Skeletal muscle satellite cell (primary cell): ENCODE data around the gene SORCS2.

ENCODE experiments used
- H3K27me3 ChIP-seq: 2 replicates; pipeline ENCODE4 v1.7.0; 2013; ENCODE audit warnings: low read length; ENCODE audit not compliant: control insufficient read depth, insufficient read depth
- H3K36me3 ChIP-seq: 2 replicates; pipeline ENCODE4 v1.7.0; 2013; ENCODE audit warnings: mild to moderate bottlenecking, control low read depth, low read length; ENCODE audit not compliant: insufficient read depth
- H3K4me1 ChIP-seq: 2 replicates; pipeline ENCODE4 v1.7.0; 2013; ENCODE audit warnings: low read length; ENCODE audit not compliant: control insufficient read depth, insufficient read depth
- H3K4me2 ChIP-seq: 2 replicates; pipeline ENCODE4 v1.7.0; 2013; ENCODE audit warnings: mild to moderate bottlenecking, low read length
- H3K4me3 ChIP-seq: 2 replicates; pipeline ENCODE4 v1.7.0; 2013; ENCODE audit warnings: low read length
- H3K9ac ChIP-seq: 2 replicates; pipeline ENCODE4 v1.7.0; 2013; ENCODE audit warnings: mild to moderate bottlenecking, low read depth, low read length, moderate library complexity
- H3K9me3 ChIP-seq: replicated peaks from 2 replicates; pipeline ENCODE4 v1.7.0; 2013; ENCODE audit warnings: mild to moderate bottlenecking, control low read depth, low read length

The SORCS2 gene

DNA sequence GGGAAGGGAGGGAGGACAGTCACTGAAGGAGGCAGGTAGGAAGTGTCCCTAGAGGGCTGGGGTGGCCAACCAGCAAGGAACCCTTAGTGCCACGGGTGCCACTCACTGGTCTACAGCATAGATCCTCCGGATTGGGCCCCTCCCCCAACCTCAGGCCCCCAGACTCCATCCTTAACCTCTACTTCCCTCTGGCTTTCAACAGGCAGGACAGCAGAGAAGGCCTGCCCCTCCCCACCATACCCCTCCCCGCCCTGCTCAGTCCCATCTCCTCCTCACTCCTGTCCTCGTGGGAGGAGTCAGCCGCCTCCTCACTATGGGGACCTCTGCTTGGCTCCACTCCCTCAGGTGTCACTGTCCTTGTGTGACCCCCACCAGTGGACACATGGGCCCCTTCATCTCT, 320.1 kb downstream of the SORCS2 start:
- Histone ChIP-seq H3K9ac (no peak overlapping the region), H3K27me3 (peaks cover 20% of the 10 kb centered on the region)

DNA sequence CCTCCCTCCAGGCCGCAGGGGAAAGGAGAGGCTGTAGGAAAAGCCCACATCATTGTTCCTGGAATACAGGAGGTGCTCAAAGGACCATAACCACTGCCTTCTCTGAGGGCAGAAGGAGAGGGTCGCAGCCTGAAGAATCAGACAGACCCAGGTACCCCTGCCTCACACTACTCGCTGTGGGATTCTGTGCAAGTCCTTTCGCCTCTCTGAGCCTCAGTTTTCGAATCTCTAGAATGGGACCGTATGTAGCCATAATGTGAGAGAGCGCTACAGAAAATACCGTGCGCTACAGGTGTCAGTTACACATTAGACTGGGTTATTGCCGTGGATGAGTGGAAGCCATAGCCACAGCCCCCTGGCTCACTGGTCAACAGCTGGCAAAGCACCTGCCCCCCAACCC, 320.6 kb downstream of the SORCS2 start:
- H3K27me3 ChIP-seq, result peaks cover 25% of the 10 kb centered on the region
- no peaks in the 10 kb centered on the region for H3K36me3 ChIP-seq
- H3K9ac ChIP-seq, result no peak overlapping the region
- H3K4me3 ChIP-seq, result no peak overlapping the region
- H3K4me2 ChIP-seq, result no peak overlapping the region
- H3K9me3 ChIP-seq, result no peaks in the 10 kb centered on the region
- no peaks in the 10 kb centered on the region for H3K4me1 ChIP-seq

More for the DNA sequence above, 320.1 kb downstream of the SORCS2 start:
- Histone ChIP-seq H3K4me2 (no peak overlapping the region), H3K36me3 (no peaks in the 10 kb centered on the region), H3K9me3 (no peaks in the 10 kb centered on the region), H3K4me1 (no peaks in the 10 kb centered on the region), H3K4me3 (no peak overlapping the region)

DNA sequence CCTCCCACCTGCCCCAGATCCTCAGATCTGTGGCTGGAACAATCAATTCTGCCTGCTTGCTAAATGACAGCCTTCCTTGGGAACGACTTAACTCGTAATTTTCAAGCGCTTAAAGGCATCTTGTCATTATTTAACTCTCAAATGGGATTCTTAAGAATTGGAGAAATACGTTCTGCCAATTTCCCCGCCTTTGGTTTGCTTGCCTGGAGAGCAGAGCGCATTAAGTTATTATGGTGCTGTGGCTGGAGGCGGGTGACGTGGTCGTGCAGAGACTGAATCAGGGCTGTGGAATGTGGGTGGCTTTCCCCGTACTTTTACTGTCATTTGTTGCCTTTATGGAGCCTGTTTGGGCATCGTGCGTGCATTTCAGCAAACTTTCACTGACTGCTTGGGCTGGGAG, 321.3 kb downstream of the SORCS2 start:
- Histone ChIP-seq H3K27me3 (peaks cover 33% of the 10 kb centered on the region), H3K4me2 (no peak overlapping the region), H3K36me3 (no peaks in the 10 kb centered on the region), H3K4me1 (no peaks in the 10 kb centered on the region), H3K9me3 (no peaks in the 10 kb centered on the region), H3K9ac (no peak overlapping the region), H3K4me3 (no peak overlapping the region)

DNA sequence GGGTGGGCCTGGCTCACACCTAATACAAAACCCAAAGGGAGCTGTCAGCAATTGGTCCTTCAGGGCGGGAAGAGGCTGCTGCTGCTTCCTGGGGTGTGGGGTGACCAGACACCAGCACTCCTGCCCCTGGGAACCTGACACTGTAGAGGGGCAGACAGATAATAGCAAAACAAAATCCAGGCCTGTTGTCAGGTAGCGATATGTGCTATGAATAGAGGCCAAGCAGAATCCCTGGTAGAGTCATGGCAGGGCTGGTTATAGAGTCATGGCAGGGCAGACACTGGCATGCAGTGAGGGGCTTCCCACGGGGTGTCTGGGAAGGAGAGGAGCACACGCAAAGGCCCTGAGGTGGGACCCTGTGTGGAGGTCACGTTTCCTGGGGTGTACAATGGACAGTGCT, 321.9 kb downstream of the SORCS2 start:
- Histone ChIP-seq H3K36me3 (no peaks in the 10 kb centered on the region), H3K9me3 (no peaks in the 10 kb centered on the region), H3K27me3 (peaks cover 39% of the 10 kb centered on the region), H3K4me1 (no peaks in the 10 kb centered on the region), H3K4me2 (no peak overlapping the region), H3K9ac (no peak overlapping the region), H3K4me3 (no peak overlapping the region)

DNA sequence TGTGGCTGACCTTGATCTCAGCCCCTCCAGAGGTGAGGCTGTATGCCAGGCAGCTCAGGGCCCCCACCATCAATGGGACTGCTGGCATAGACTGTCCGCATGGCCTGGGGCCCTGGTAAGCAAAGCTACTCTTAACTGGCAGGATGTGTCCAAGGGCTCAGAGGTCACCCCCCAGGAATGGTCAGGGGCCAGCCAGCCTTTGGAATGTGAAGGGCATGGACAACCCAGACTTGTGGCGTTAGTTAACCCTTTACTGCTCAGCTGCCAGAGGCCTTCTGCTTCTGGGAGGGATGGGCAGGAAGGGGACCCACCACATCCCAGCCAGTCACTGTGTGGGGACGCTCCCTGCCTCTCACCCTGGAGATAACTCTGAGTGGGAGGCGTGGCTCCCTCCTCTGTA, 322.5 kb downstream of the SORCS2 start:
- no peak overlapping the region for H3K9ac ChIP-seq
- H3K4me2 ChIP-seq, result no peak overlapping the region
- no peak overlapping the region for H3K4me3 ChIP-seq
- no peaks in the 10 kb centered on the region for H3K36me3 ChIP-seq
- no peaks in the 10 kb centered on the region for H3K9me3 ChIP-seq
- peaks cover 42% of the 10 kb centered on the region for H3K27me3 ChIP-seq
- H3K4me1 ChIP-seq, result no peaks in the 10 kb centered on the region

DNA sequence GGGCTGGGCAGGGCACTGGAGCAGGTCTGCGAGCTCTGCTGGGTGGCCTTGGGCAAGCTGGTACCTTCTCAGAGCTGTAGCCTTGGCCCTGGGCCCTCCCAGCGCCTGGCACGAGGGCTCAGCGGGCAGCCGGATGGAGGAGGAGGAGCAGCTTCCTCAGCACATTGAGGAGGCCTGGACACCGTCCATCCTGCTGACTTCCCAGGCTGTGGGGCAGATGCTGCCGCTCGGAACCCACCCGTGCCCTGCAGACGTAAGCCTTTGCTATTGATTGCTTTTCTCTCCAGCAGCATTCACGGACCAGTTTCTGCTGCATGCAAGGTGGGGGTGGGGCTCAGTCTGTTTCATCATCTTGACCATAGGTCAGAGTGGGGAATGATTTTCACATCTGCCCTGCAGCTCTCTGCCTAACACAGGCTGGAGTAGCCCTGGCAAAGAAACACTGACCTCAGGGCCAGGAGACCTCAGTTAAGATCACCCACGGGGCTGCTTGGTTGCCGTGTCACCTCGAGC, 323.1 kb downstream of the SORCS2 start:
- Histone ChIP-seq H3K27me3 (peaks cover 45% of the 10 kb centered on the region), H3K9ac (no peak overlapping the region), H3K4me1 (no peaks in the 10 kb centered on the region), H3K4me3 (no peak overlapping the region), H3K4me2 (no peak overlapping the region), H3K36me3 (no peaks in the 10 kb centered on the region), H3K9me3 (no peaks in the 10 kb centered on the region)

DNA sequence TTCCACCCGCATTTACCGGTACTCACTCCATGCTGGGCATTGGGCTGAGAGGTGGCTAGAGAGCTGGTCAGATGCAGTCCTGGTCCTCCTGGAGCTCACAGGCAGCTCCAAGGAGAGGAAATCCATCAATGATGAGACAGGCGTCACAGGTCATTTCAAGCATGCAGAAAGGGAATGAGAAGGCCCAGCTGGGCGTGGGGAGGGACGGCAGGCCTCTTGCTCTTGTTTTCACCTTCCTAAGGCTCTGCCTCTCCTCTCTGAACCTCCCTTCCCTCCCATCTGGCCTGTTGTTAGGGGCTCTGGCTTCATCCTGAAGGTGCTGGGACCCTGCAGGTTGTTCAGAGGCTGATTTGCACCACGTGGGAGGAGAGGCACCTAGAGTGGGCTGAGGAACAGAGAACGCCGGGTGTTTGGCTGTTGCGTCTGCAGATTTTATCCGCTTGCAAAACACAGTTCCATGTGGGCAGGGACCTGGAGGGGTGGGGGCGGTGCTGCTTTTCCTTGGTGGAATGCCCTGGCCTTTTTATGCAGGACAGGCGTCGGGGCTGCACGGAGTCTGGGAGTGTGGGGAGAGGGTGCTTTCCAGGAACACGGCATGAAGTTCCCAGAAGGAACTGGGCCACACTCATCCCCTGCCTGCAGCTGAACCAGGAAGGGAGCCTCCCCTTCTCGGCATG, 323.9 kb downstream of the SORCS2 start:
- no peak overlapping the region for H3K4me2 ChIP-seq
- H3K27me3 ChIP-seq, result peaks cover 52% of the 10 kb centered on the region
- no peaks in the 10 kb centered on the region for H3K36me3 ChIP-seq
- no peaks in the 10 kb centered on the region for H3K9me3 ChIP-seq
- no peaks in the 10 kb centered on the region for H3K4me1 ChIP-seq
- no peak overlapping the region for H3K4me3 ChIP-seq
- H3K9ac ChIP-seq, result no peak overlapping the region

DNA sequence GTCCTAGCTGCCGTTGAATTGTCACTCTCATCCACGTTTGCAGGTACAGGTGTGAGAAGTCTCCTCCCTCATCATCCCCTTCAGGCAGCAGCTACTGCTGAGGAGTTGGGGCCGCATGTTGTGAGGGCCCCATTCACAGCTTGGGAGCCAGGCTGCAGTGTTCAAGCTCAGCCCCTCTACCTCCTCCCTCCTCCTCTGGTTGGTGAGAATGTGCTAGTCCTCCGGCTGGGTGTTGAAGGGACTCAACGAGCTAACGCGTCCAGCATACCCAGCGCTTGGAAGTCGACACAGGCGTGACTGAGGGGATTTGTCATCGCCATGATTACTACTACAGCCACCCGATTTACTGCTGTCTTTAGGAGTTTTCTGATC, 324.4 kb downstream of the SORCS2 start:
- no peak overlapping the region for H3K4me2 ChIP-seq
- no peaks in the 10 kb centered on the region for H3K9me3 ChIP-seq
- no peaks in the 10 kb centered on the region for H3K4me1 ChIP-seq
- no peaks in the 10 kb centered on the region for H3K36me3 ChIP-seq
- peaks cover 57% of the 10 kb centered on the region for H3K27me3 ChIP-seq
- H3K4me3 ChIP-seq, result no peak overlapping the region
- H3K9ac ChIP-seq, result no peak overlapping the region

DNA sequence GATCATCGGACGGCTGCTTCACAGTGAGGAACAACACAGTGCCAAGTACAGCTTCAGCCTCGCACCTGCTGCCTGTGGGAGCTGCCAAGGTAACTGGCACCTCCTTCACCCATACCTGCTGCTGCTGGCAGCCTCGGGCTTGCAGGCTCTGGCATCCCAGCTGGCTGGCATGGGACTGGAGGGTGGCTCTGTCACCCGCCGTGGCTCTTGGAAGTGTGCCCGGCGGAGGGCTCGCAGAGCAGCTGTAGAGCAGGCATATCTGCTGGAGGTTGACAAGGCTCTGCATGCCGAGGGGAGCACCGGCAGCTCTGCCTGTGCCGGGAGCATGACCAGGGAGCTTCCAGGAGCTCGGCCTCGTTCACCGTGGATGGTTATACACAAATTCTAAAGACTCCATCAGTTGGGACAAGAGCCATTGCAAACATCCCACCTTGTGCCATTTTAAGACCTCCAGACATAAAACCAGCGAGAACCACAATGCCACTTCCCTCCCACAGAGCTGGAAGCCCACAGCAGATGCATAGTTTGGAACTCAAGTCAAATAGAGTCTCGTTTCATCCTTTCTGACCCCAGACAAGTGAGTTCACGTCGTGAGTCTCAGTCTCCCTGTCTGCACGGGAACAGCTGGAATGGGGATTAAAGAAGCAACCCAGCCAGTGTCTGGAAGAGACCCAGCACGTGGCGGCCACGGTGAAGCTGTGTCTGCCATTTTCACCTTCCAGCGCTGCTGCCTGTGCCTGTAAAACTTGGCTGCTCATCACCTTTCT, 326.7 kb downstream of the SORCS2 start:
- Histone ChIP-seq H3K4me1 (no peaks in the 10 kb centered on the region), H3K9me3 (no peaks in the 10 kb centered on the region), H3K4me3 (no peak overlapping the region), H3K36me3 (no peaks in the 10 kb centered on the region), H3K9ac (no peak overlapping the region), H3K4me2 (no peak overlapping the region), H3K27me3 (peaks cover 73% of the 10 kb centered on the region)

DNA sequence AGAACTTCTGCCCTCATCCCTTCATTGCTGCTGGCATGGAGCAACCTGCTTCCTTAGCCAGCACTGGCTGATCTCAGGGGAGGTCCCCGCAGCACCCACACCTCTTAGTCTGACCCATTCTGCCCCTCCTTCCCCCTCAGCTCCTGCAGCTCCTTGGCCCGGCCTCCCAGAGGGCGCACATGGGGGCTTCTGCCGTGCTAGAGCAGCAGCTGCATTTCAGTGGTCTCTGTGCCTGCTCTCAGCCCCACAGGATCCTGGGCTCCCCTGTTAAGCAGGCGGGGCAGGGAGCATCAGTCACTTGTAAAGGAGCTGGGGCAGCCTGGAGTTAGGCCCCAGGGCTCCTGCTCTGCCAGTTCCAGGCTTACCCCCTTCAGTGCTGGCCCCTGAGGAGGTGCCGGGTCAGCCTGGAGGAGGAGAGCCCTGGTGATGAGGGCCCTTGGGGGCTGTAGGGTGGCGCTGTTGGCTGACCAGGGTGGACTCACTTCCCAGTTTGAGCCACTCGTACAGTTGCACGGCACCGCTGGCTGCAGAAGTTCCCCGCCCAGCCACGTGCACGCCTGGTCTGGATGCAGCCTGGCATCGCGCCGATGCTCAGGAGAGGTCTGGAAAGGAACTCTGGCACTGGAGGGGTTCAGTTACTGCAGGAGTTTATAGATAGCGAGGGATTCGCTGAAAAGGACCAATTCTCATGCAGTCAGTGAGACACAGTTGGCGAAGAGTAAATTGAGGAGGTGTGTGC, 327.5 kb downstream of the SORCS2 start:
- Histone ChIP-seq H3K27me3 (peaks cover 73% of the 10 kb centered on the region), H3K4me3 (no peak overlapping the region), H3K4me2 (no peak overlapping the region), H3K4me1 (no peaks in the 10 kb centered on the region), H3K36me3 (no peaks in the 10 kb centered on the region), H3K9ac (no peak overlapping the region), H3K9me3 (no peaks in the 10 kb centered on the region)

DNA sequence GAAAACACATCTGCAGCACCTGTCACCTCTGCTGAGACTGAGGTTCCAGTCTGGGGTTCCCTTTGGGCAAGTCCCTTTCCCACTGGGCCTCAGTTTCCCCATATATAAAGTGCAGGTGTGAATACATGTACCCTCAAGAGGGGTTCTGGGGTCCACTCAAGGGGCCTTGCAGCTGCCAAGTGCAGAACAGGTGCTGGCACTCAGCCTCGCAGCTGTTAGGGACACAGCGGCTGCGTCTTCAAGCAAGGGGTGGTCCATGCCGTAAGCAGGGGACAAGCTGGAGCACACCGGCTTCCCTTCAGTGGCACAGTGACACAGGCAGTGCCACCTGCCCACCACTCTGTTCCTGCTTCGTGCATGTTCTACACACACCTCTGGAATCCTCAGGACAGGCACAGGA, 329.3 kb downstream of the SORCS2 start:
- H3K4me3 ChIP-seq, result no peak overlapping the region
- H3K9me3 ChIP-seq, result no peaks in the 10 kb centered on the region
- peaks cover 66% of the 10 kb centered on the region for H3K27me3 ChIP-seq
- H3K9ac ChIP-seq, result no peak overlapping the region
- H3K4me2 ChIP-seq, result no peak overlapping the region
- no peaks in the 10 kb centered on the region for H3K36me3 ChIP-seq
- no peaks in the 10 kb centered on the region for H3K4me1 ChIP-seq
